Lung microvascular endothelial cell (primary cell): ENCODE results near the gene GPX1. TPM values are rescaled to one million over a fixed set of nuclear protein-coding genes. Genes with fewer than 3 reads are reported as not detected.
"Not testable (repeated sequence)": the region's sequence is repeated elsewhere in the genome, so short reads cannot be mapped to it uniquely, and the experiment has no call there.

Experiments used
- DNase-seq, 2 donors: peaks; one replicate each; pipeline versions ENCODE4 v3.0.0 to v3.0.0-alpha.2; 2010; ENCODE audit warnings: low read depth in 2 of 2
- total RNA-seq: library from RNA; depleted of rRNA; stranded (reverse); fragments of >200 nt; gene quantifications from 2 replicates; pipeline ENCODE4 v1.2.1, GENCODE V29; 2014

Gene GPX1
- total RNA-seq, 1 donor from 2014 or later = 667 TPM

DNA sequence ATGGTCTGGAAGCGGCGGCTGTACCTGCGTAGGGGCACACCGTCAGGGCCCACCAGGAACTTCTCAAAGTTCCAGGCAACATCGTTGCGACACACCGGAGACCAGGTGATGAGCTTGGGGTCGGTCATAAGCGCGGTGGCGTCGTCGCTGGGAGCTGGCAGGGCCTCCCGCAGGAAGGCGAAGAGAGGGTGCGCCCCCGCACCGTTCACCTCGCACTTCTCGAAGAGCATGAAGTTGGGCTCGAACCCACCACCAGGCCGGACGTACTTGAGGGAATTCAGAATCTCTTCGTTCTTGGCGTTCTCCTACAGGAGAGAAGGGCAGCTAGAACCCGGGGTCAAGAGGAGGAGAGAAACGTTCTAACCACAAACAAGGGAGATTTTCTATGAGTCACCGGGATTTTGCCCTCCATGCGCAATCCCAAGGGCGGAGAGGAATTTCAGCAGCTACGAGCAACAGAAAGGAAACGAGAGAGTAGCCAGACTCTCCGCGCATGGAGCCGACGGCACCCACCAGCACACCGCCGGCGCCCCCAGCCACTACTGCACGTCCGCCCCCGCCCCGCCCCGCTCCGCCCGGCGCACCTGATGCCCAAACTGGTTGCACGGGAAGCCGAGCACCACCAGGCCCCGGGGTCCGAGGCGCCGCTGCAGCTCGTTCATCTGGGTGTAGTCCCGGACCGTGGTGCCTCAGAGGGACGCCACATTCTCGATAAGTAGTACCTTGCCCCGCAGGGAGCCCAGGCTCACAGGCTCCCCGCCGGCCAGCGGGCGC is 523 bp downstream of the GPX1 start:
- DNase-seq = peak; percentile 67 to 91

DNA sequence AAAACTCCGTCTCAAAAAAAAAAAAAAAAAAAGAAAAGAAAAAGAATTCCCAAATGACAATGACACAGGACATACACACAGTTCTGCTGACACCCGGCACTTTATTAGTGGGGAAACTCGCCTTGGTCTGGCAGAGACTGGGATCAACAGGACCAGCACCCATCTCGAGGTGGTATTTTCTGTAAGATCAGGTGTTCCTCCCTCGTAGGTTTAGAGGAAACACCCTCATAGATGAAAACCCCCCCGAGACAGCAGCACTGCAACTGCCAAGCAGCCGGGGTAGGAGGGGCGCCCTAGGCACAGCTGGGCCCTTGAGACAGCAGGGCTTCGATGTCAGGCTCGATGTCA is 1.1 kb downstream of the GPX1 start:
- not testable (repeated sequence) for DNase-seq

- no peak for DNase-seq
Observed at GRCh38 chr3:49352890-49353421, 5.2 kb downstream of the GPX1 start.

- DNase-seq = peak in 1 of 2 donors; percentile 43
Observed at GRCh38 chr3:49352281-49352680, 5.9 kb downstream of the GPX1 start.

DNA sequence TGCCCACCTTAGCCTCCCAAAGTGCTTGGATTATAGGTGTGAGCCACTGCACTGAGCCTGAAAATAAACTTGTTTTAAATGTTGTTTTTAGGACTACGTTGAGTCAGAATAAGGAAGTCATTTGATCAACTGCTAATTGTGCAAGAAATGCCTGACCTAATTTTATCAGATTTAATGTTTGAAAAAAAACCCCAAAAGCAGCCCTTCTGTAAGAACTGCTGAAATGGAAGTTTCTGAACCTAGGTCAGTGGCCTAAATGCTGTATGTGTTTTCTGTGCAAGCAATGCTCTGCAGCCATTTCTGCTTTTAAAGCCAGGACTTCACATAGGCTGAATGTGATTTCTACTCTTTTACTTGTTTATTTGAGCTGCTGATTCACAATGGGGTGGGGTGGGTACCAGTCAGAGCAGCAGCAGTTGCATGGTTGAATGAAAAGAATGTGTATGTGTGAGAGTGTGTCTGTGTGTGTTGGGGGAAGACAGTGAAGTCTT is 6.6 kb downstream of the GPX1 start:
- peak; percentile 27 to 72 for DNase-seq

- no peak for DNase-seq
Observed at GRCh38 chr3:49349348-49350114, 8.6 kb downstream of the GPX1 start.

GRCh38 chr3:49348361-49348760 is 9.8 kb downstream of the GPX1 start:
- DNase-seq = not testable (repeated sequence)

- peak in 1 of 2 donors; percentile 49 for DNase-seq
Observed at GRCh38 chr3:49346797-49347251, 11.3 kb downstream of the GPX1 start.

GRCh38 chr3:49343163-49343562 is 15.0 kb downstream of the GPX1 start:
- DNase-seq = no peak

DNA sequence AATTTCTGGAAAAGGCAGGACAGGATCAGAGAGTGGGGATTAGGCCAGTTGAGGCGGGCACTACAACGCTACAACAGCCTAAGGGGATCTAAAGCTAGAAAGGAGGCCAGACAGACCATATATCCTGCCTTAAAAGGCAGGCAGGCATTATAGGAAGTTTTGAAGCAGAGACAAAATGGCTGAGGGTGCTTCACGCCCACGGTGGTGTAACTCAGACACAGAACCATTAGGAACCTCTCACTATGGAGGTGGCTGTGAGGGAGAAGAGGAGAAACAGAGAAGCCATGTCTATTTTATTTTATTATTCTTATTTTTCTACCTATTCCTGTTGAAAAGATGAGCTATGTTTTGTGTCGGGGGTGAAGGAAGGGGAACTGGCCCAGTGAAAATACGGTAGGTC is 16.2 kb downstream of the GPX1 start:
- DNase-seq = no peak

- peak; percentile 91 to 95 for DNase-seq
Observed at GRCh38 chr3:49339941-49340800, 18.0 kb downstream of the GPX1 start, which contains the start of gene USP4. USP4 (minus strand) TSS chr3:49340053; CDS start chr3:49340024, 29 bp downstream.

GRCh38 chr3:49339581-49339940 is 18.6 kb downstream of the GPX1 start:
- DNase-seq = no peak

GRCh38 chr3:49333916-49334633 is 24.1 kb downstream of the GPX1 start:
- DNase-seq = no peak

GRCh38 chr3:49333091-49333490 is 25.1 kb downstream of the GPX1 start:
- DNase-seq = no peak

DNA sequence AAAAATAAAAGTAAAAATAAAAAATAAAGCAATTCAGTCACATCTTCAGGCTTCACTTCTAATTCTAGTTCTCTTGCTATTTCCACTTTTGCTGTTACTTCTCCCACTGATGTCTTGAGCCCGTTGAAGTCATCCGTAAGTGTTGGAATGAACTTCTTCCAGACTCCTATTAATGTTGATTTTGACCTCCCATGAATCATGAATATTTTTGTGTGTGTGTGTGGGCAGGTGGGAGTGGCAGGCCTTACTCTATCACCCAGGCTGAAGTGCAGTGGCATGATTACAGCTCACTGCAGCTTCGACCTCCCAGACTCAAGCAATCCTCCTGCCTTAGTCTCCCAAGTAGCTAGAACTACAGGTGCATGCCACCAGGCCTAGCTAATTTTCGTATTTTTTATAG is 29.0 kb downstream of the GPX1 start:
- DNase-seq = no peak

- not testable (repeated sequence) for DNase-seq
Observed at GRCh38 chr3:49328350-49328749, 29.8 kb downstream of the GPX1 start.

DNA sequence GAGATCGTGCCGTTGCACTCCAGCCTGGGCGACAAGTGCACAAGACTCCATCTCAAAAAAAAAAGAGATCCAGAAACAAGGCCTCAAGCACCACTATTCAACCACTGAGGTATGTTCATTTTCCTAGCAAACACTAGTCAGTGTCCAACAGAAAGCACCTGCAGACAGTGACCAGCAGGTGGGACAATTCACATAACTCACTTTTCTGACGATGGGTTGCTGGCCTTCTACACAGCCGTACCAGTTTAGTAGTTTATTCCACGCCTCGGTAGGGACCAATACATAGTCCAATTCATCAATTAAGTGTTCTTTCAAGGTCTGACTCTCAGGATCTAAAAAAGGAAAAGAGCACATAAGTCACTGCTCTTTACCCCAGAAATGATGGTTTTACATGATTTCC is 30.7 kb downstream of the GPX1 start:
- peak in 1 of 2 donors; percentile 56 for DNase-seq

DNA sequence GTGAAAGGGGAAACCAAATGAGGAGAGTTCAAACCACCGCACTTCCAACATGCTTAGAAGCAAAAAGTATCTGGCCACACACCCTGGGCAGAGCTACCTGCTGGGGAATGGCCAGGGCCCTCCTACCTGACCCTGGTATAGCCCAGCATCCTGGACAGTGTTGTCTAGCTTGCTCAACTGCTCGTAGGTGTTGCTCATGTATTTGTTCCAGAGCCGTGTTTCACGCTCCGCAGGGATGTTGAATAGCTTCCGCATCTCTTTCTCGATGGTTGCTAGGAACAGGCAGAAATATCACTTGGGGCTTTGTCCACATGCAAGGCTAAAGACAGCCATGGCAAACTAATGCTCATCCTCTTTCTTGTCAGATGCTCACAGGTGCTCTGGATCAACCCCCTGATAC is 33.4 kb downstream of the GPX1 start:
- no peak for DNase-seq

DNA sequence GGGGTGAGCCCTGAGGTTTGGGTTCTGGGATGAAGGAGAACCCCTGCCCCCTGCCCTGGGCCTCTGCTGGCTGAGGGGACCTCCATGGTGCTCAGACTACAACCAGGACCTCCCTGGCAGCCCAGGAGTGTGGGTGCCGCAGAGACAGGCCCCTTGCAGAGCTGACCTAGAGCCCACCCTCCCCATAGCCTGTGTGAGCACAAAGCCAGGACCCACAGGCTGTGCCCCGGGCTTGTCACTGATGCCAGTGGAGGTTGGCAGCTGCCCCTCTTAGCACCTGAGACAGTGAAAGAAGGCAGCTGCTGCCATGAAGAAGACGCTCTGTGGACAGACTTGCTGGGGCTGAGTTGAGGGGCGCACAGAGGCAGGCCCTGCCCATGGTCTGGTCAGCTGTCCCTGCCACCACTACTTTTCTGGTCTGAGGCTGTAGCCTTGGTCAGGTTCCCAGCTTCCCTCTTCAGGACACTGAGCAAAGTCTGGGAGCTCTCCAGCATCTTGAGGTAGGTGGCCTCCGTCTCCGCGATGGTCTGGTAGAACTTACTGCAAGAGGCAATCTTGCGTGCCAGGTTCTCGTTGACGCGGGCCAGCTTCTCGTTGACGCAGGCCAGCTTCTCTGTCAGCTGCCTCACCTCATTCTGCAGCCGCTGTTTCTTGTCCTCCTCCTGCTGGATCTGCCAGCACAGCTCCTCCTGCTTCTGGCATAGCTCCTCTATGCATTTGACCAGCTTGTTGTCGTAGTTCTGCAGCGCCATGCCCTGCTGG is 41.3 kb downstream of the GPX1 start:
- no peak for DNase-seq
